Renal pelvis (tissue), 4 donors: ENCODE results near the gene FANCM. TPM values are rescaled to one million over a fixed set of nuclear protein-coding genes. Genes with fewer than 3 reads are reported as not detected.
"Not testable (repeated sequence)": the region's sequence is repeated elsewhere in the genome, so short reads cannot be mapped to it uniquely, and the experiment has no call there.

Source experiments
- DNase-seq: peaks from one replicate; pipeline ENCODE4 v3.0.0-alpha.2; 2013
- polyA plus RNA-seq, 3 donors: library from polyadenylated mRNA; unstranded; fragments of 120-200 nt; gene quantifications; one replicate each; pipeline ENCODE4 v1.2.1, GENCODE V29; 2013; ENCODE audit not compliant: insufficient read length in 3 of 3

The FANCM gene
- polyA plus RNA-seq, 3 donors, result 10.8 to 13.3 (median 13.3) TPM

DNA sequence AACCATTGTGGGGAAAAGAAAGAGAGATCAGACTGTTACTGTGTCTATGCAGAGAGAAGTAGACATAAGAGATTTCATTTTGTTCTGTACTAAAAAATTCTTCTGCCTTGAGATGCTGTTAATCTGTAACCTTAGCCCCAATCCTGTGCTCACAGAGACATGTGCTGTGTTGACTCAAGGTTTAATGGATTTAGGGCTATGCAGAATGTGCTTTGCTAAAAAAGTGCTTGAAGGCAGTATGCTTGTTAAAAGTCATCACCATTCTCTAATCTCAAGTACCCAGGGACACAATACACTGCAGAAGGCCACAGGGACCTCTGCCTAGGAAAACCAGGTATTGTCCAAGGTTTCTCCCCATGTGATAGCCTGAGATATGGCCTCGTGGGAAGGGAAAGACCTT, 78.0 kb downstream of the FANCM start:
- not testable (repeated sequence) for DNase-seq

DNA sequence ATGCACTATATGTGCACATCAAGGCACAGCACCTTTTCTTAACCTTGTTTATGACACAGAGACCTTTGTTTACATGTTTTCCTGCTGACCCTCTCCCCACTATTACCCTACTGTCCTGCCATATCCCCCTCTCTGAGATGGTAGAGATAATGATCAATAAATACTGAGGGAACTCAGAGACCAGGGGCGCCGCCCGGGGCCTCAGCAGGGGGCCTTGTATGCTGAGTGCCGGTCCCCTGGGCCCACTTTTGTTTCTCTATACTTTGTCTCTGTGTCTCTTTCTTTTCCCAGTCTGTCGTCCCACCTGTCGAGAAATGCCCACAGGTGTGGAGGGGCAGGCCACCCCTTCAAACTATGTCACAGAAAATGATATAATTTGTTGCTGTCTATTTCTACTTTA, 78.6 kb downstream of the FANCM start:
- not testable (repeated sequence) for DNase-seq

DNA sequence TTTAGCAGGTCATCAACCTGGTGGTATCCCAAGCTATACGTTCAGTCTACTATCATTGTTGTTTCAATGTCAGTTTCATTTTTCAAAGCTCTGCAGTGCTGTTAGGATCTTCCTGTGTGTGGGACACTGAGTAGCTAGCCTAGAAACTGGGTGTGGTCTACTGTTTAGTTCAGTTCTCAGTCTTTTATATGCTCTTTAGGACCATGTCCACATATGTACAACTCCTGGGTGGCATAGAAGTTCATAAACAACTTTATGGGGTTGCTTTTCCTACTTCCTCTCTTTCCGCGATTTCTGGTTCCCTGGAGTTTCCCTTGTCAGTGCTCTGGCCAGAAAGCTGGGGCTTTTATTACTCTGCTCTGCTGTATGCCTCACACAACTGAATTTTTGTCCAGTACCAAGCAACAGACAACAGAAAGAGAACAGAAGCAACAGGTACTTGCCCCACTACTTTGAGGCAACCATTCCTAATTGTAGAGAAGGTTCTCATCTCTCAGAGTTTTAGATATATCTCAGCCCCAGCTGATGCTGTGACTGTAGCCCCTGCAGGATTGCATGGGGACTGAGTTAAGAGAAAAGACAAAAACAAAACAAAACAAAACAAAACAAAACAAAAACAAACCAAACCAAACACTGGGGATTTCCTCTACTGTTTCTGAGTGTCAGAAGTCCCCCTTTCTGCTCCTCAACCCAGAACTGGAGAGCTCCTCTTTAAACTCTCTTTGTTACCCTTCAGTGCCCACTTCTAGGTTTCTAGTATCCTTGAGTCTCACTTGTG, 86.9 kb downstream of the FANCM start:
- DNase-seq, result no peak

DNA sequence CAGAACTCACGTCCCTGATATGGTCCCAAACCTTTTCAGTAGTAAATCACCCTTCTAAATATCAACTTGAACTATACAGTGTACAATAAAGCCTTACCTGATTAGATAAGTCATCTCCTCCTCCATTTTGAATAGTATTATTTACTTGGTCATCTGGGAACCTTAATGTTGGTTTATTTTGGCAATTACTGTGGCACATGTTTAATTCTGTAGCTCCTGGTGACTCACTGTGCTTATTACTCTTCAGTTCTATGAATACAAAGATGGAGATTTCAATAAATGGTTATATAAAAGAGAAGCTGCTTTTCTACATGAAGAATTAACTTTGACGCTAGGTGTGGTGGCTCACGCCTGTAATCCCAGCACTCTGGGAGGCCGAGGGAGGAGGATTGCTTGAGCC, 91.8 kb downstream of the FANCM start:
- DNase-seq, result no peak

DNA sequence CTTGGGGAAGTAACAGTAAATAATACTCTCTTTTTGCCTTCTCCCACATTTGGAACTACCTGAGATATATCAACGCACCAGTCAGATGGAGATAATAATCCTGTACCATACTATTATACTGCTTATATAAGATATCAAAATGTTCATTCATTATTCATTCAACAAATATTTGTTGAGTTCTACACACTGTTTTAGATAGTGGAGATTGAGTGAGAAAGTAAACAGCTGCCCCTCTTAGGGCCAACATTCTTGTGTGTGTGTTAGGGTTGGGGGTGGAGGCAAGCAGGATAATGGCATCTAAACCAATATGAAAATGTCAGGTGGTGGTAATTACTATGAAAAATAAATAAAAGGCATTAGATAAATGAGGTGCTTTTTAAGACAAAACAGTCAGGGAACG, 103.3 kb downstream of the FANCM start:
- DNase-seq, result no peak

DNA sequence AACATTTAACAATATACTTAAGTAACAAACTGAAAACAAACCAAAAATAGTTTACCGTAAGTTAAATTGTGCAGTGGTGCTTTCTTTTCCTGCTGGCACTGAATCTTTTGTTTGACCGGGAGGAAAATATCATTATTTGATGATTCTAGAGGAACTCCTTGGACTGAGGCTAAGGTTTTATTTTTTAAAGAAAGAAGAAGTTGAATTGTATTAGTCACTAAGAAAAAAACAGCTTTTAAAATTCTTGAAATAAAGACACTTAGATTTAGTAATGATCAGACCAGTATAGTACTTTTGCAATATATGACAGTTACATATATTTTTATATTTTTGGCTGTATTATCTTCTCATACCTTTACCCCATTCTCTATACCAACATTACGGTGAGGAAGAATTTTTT, 107.0 kb downstream of the FANCM start:
- DNase-seq, result no peak

DNA sequence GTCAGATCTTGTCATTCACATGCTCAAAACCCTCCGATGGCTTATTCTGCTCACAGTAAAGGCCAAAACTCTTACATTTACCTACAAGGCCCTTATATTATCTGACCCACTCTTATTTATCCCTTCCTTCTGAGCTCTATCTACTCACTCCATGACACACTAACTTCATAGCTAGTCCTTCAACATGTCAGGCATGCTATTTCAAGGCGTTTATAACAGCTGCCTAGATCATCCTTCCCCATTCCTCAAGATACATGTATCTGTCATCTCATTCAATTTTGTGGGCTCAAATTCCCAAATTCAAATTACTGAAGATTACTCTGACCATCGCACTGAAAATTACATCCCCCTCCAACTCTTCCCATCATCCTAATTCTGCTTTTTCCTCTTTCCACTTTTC, 110.4 kb downstream of the FANCM start:
- no peak for DNase-seq

DNA sequence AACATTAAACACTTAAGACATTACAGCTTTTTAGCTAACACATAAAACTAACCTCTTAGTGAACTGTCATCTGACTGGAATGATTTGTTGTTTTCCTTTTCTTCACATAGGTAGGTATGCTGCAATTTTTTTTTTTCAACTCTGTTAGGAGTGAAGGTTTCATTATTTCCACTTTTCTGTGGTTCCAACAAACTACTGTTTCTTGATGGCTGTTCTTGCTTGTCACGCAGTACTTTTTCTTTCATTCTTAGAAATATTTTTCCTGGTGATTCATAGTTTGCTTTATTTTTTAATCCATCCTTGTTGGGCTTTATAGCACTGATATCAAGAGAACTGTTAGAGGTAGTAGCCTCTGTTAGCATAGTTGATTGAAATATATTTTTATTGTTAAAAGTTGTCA, 111.0 kb downstream of the FANCM start:
- no peak for DNase-seq

DNA sequence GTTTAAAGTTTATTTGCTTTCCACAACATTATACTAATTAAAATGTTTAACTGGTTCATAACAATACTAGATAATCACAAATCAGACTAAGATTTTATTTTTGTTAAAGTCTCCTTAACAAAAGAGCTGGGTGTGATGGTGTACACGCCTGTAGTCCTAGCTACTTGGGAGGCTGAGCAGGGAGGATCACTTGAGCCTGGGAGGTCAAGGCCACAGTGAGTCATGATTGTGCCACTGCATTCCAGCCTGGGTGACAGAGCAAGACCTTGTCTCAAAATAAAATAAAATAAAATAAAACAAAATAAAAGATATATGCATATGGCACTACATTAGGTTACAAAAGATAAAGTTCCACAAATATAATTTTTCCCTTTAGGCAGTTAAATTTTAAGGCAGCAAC, 111.7 kb downstream of the FANCM start:
- DNase-seq, result no peak

DNA sequence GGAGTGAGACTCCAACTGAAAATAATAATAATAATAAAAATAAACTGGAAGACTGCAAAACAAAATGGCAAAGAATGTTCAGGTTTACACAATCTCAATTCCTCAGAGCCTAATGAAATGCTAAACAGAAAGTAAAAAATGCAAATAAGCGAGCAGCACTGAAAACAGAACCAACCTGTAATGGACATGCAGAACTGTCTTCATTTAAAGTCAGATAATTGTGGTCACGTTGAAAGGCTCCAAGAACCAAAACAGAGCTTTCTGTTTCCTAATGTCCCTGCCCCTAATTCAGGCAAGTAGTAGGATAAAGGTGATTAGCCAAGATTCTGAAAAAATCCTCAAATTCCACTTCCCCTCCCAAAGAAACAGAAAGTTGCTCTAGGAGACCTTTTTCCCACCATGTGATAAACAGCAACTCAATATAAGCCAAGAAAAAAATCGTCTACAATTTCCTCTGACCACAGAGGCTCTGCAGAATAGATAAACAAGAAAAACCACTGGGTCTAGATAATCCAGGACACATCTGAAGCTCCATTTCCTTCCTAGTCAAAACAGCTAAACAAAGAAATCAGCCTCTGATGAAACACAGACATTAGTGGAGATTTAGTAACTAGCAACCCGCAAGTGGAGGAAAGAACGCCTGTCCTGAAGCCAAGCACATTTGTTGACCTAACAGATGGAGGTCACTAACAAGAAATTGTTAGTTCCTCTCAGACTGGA, 114.3 kb downstream of the FANCM start:
- DNase-seq, result no peak

Other genes starting within 250 kb of the FANCM start
- 10 to 100 TPM; 10.7 to 16.7 (median 14.9) TPM for gene KLHL28, start 174.0 kb upstream of the FANCM start, polyA plus RNA-seq
- 10 to 100 TPM; 30.9 to 36.8 (median 34.8) TPM for gene TOGARAM1, start 173.7 kb upstream of the FANCM start, polyA plus RNA-seq
- 10 to 100 TPM; 55.9 to 75.5 (median 69.7) TPM for gene PRPF39, start 51.8 kb upstream of the FANCM start, polyA plus RNA-seq
- 100 to 1,000 TPM; 115 to 119 (median 119) TPM for gene FKBP3, start 1.4 kb upstream of the FANCM start, polyA plus RNA-seq
- gene MIS18BP1, start 117.3 kb downstream of the FANCM start, polyA plus RNA-seq, result 10 to 100 TPM; 37.1 to 49.6 (median 46.0) TPM